Type B pancreatic cell (in vitro differentiated cells): ENCODE data around the gene CEP85L. TPM values are rescaled to one million over a fixed set of nuclear protein-coding genes. Genes with fewer than 3 reads are reported as not detected.

Experiments
- DNase-seq: peaks from one replicate; pipeline ENCODE4 v3.0.0; 2021; ENCODE audit warnings: mixed read lengths; ENCODE audit not compliant: unreplicated experiment; ENCODE audit errors: extremely low spot score
- H3K27ac Mint-ChIP-seq: 2 replicates; pipeline ENCODE4 v1.8.0; 2021; ENCODE audit warnings: mild to moderate bottlenecking, mixed read lengths
- H3K27me3 Mint-ChIP-seq: 2 replicates; pipeline ENCODE4 v1.8.0; 2021; ENCODE audit warnings: mixed read lengths
- H3K36me3 Mint-ChIP-seq: 2 replicates; pipeline ENCODE4 v1.8.0; 2021; ENCODE audit warnings: mixed read lengths
- H3K4me1 Mint-ChIP-seq: one replicate; pipeline ENCODE4 v1.8.0; 2021; ENCODE audit warnings: mixed read lengths; ENCODE audit not compliant: unreplicated experiment
- H3K4me3 Mint-ChIP-seq: 2 replicates; pipeline ENCODE4 v1.8.0; 2021; ENCODE audit warnings: mild to moderate bottlenecking, mixed read lengths
- H3K9me3 Mint-ChIP-seq: 2 replicates; pipeline ENCODE4 v1.8.0; 2021; ENCODE audit warnings: mixed read lengths
- total RNA-seq: library from RNA; stranded (reverse); gene quantifications from 2 replicates; pipeline ENCODE4 v1.2.1, GENCODE V29; 2021; ENCODE audit warnings: low replicate concordance
- TF ChIP-seq, protein P1 (sequence below): fragments of 200-600 bp; sonication (generic); conservative IDR thresholded peaks from 2 replicates; pipeline ENCODE4 v1.5.0; 2021; ENCODE audit warnings: antibody characterized with exemption, mild to moderate bottlenecking

The CEP85L gene
- total RNA-seq, 1 donor from 2014 or later, result 16.1 TPM

GRCh38 chr6:118577972-118578371 is 73.4 kb downstream of the CEP85L start:
- Mint-ChIP-seq H3K27me3 (no peaks in the 10 kb centered on the region), H3K4me1 (peaks cover 7% of the 10 kb centered on the region), H3K27ac (no peak overlapping the region), H3K4me3 (no peak overlapping the region), H3K9me3 (peaks cover 35% of the 10 kb centered on the region), H3K36me3 (peaks cover 36% of the 10 kb centered on the region)
- TF ChIP-seq, protein P1, sequence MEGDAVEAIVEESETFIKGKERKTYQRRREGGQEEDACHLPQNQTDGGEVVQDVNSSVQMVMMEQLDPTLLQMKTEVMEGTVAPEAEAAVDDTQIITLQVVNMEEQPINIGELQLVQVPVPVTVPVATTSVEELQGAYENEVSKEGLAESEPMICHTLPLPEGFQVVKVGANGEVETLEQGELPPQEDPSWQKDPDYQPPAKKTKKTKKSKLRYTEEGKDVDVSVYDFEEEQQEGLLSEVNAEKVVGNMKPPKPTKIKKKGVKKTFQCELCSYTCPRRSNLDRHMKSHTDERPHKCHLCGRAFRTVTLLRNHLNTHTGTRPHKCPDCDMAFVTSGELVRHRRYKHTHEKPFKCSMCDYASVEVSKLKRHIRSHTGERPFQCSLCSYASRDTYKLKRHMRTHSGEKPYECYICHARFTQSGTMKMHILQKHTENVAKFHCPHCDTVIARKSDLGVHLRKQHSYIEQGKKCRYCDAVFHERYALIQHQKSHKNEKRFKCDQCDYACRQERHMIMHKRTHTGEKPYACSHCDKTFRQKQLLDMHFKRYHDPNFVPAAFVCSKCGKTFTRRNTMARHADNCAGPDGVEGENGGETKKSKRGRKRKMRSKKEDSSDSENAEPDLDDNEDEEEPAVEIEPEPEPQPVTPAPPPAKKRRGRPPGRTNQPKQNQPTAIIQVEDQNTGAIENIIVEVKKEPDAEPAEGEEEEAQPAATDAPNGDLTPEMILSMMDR, result no peak
- DNase-seq, result no peak

DNA sequence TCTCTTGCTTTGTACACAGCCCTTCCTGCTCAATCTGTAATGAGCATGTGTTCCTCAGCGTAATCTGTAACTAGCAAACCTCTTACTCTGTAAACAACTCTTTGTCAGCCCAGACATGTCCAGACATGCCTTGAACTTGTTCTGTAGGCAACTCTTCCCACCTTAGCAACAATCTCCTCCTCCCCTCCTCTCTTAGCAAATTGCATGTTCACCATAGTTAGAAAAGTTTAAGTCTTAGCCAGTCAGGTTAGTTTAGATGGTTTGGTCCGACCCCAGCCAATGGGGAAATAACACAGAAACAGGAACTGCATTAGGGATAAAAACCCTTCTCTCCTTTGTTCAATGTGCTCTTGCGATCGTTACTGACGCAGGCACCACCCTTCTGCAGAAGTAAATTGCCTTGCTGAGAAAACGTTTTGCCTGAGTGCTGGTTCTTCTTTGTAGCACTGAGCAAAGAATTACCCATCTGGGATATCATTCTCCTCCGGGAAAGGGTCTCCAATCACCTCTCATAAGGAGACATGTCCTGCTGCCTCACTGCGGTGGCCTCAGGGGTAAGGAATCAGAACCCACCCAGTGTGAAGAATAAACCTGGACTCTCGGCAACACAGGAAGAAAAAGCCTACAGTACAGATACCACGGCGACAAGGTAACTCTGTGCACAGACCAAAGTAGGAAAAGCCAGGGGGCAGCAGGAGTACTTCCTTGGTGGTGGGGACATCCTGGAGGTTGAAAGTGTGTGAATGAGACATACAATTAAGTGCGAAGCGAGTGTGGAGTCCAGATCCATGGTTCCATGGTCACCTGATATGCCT is 77.1 kb downstream of the CEP85L start:
- TF ChIP-seq, protein P1, result no peak
- H3K27ac Mint-ChIP-seq, result peak overlapping the region; percentile 85
- DNase-seq, result no peak
- H3K27me3 Mint-ChIP-seq, result no peaks in the 10 kb centered on the region
- H3K4me3 Mint-ChIP-seq, result peak overlapping the region; percentile 75
- peaks cover 7% of the 10 kb centered on the region for H3K4me1 Mint-ChIP-seq
- H3K9me3 Mint-ChIP-seq, result peaks cover 31% of the 10 kb centered on the region
- peaks cover 32% of the 10 kb centered on the region for H3K36me3 Mint-ChIP-seq

DNA sequence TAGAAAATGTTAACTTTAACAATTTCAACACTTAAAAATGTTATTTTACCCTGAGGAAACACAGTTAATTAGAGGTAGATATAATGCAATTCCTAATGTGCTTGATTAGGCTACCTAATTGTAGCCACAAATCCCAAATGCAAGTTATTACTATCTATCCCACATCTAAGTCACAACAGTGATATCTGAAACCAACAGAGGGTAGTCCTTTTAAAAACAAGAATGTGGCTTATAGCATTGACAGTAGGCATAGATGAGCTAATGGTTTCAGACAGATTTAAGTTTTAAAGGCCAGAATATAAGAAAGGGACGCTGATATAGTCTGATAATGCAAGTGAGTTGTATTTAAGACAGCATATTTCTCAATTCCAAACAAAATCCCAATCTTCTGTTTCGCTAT is 80.3 kb downstream of the CEP85L start:
- H3K27me3 Mint-ChIP-seq, result no peaks in the 10 kb centered on the region
- H3K4me3 Mint-ChIP-seq, result no peak overlapping the region
- DNase-seq, result no peak
- H3K36me3 Mint-ChIP-seq, result peaks cover 21% of the 10 kb centered on the region
- no peak overlapping the region for H3K27ac Mint-ChIP-seq
- TF ChIP-seq, protein P1, result no peak
- peaks cover 7% of the 10 kb centered on the region for H3K4me1 Mint-ChIP-seq
- H3K9me3 Mint-ChIP-seq, result peaks cover 18% of the 10 kb centered on the region

DNA sequence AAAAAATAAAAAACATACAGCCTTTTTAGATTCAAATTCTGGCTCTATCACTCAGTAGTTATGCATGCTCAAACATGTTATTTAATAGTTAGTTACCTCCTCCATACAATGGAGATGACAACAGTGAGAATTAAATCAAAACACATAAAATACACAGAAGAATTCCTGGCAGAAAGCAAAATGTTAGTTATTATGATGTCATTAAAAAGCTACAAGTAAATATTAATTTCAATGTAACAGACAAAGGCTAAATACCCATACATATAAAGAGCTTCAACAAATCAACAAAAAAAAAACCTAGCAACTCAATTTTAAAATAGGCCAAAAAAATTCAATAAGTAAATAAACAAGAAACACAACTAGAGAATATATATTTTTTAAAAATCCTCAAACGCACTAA is 81.9 kb downstream of the CEP85L start:
- Mint-ChIP-seq H3K27ac (no peak overlapping the region), H3K4me3 (no peak overlapping the region), H3K4me1 (peaks cover 7% of the 10 kb centered on the region), H3K36me3 (peaks cover 12% of the 10 kb centered on the region), H3K9me3 (peaks cover 8% of the 10 kb centered on the region), H3K27me3 (no peaks in the 10 kb centered on the region)
- no peak for DNase-seq
- TF ChIP-seq, protein P1, result no peak

DNA sequence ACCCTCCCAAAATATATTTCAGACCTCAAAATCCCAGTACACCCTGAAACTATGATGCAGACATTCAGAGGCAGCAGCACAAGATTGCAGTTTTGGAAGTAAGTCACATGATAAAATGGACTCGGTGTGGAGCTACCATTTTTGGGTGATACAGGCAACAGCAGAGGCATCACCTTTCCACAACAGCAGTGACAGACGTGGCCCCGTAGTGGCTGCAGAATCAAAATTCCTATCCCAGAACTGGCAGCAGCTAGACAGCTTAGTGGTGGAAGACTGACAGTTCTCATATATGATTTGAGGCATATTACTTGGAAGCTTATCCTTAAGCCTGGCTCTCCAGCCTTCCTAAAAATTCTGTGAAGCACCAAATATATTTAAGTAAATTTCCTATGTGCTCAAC is 83.4 kb downstream of the CEP85L start:
- no peaks in the 10 kb centered on the region for H3K9me3 Mint-ChIP-seq
- TF ChIP-seq, protein P1, result no peak
- no peak overlapping the region for H3K27ac Mint-ChIP-seq
- no peaks in the 10 kb centered on the region for H3K27me3 Mint-ChIP-seq
- no peak overlapping the region for H3K4me3 Mint-ChIP-seq
- peaks cover 8% of the 10 kb centered on the region for H3K4me1 Mint-ChIP-seq
- peaks cover 5% of the 10 kb centered on the region for H3K36me3 Mint-ChIP-seq
- no peak for DNase-seq
